Stromal cell of bone marrow (primary cell): ENCODE measurements around the gene MRPL1.
"Not testable (repeated sequence)": the region's sequence is repeated elsewhere in the genome, so short reads cannot be mapped to it uniquely, and the experiment has no call there.

Source experiments
- DNase-seq: peaks from one replicate; pipeline ENCODE4 v3.0.0-alpha.2; 2012; ENCODE audit warnings: low read depth

MRPL1 gene

GRCh38 chr4:77849278-77849965 is 13.2 kb upstream of the MRPL1 start:
- DNase-seq, result no peak

GRCh38 chr4:77852892-77853495 is 9.6 kb upstream of the MRPL1 start:
- DNase-seq, result no peak

DNA sequence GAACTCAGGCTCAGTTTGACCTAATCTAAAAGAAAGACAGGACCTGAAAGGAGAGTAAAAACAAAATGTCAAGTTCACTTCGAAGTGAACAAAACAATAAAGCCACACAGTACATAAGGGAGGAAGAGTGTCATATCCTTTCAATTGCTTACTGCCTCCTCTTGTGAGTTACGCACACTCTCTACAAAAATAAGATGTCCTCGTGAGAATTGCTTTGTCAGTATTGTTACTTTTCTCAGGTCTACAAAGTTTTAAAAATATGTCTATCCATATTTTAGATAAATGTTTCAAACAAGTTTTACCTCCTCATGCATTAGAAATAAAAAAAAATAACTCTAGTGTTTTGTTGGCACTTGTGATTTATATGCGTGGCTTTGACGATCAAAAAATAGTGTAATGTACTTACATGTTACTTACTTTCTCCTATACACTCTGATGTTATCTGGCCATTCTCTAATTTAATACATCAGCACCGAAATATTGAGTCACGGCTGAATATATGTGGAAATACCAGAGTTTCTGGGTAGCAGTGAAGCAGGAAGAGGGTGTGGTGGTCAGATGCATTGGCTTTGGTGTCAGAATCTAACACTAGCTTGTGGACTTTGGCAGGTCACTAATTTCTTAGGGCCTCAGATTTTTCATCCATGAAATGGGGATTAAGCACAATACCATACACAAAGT is 8.1 kb upstream of the MRPL1 start:
- no peak for DNase-seq

DNA sequence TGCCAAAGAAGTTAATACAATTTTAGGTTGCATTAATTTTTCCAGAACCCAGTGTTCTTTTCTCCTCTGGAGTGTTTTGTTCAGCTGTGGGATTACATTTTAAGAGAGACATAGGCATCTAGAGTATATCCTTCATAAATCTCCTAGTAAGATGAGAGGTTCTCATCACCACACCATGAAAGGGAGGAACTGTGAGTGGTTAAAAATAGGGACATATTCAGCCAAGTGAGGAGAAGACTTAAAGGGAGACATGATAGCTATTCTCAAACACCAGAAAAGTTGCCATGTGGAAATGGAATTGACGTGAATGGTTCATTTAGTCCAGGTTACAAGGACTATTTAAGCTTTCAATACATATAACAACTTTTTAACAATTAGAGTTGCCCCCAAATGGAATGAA is 6.5 kb upstream of the MRPL1 start:
- DNase-seq, result no peak

- no peak for DNase-seq
Measured at GRCh38 chr4:77859256-77859655, 3.4 kb upstream of the MRPL1 start.

GRCh38 chr4:77861495-77861894 is 1.1 kb upstream of the MRPL1 start:
- DNase-seq, result no peak

- DNase-seq, result not testable (repeated sequence)
Measured at GRCh38 chr4:77863341-77863740, 711 bp downstream of the MRPL1 start.

DNA sequence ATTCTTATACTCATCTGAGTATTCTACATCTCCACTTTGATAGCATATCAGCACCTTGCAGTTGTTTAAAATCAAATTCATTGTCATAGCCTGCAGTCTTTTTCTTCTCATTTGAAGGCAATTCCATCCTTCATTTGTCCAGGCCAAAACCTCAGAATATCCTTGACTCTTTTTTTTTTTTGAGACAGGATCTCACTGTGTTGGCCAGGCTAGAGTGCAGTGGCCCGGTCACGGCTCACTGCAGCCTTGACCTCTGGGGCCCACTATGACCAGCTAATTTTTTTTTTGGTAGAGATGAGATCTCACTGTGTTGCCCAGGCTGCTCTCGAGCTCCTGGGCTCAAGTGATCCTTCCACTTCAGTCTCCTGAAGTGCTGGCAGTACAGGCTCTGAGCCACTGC is 2.6 kb downstream of the MRPL1 start:
- DNase-seq, result no peak

- DNase-seq, result no peak
Measured at GRCh38 chr4:77872723-77873445, 10.3 kb downstream of the MRPL1 start.

GRCh38 chr4:77877167-77877566 is 14.5 kb downstream of the MRPL1 start:
- DNase-seq, result no peak

DNA sequence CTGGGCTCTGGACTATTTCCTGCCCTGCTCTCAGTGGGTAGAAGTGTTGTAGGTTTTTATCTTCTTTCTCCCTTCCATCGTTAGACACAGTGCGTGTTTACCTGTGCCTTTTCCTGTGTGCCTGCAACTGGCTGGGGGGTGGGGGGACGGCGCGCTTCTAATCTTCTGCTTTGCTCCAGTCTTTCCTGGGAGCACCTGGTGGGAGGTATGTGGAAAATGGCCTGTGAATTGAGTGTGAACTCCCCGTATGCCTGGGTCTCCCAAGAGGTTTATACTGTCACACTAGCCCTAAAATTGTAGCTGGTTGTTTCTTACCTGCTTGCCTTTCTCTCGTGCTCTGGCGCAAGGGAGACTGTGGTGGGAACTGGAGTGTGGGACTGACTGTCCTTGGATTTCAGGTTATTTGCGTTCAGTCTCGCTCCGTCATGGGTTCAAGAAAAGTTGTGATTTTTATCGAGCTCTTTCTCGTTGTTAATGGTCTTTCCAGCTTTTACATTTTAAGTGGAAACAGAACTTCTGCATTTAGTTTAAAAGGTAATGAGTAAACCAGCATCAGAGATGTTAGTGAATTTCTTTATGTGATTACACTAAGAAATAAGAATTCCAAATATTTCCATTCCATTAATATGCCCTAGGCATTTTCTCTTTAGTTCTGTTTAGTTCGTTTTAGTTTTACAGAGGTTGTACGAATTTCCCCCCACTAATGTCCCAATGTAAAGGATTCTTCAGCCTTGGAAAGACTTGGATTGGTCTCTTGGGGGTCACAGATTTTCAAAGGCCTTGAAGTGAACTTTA is 15.3 kb downstream of the MRPL1 start:
- no peak for DNase-seq

- no peak for DNase-seq
Measured at GRCh38 chr4:77880784-77881183, 18.2 kb downstream of the MRPL1 start.

DNA sequence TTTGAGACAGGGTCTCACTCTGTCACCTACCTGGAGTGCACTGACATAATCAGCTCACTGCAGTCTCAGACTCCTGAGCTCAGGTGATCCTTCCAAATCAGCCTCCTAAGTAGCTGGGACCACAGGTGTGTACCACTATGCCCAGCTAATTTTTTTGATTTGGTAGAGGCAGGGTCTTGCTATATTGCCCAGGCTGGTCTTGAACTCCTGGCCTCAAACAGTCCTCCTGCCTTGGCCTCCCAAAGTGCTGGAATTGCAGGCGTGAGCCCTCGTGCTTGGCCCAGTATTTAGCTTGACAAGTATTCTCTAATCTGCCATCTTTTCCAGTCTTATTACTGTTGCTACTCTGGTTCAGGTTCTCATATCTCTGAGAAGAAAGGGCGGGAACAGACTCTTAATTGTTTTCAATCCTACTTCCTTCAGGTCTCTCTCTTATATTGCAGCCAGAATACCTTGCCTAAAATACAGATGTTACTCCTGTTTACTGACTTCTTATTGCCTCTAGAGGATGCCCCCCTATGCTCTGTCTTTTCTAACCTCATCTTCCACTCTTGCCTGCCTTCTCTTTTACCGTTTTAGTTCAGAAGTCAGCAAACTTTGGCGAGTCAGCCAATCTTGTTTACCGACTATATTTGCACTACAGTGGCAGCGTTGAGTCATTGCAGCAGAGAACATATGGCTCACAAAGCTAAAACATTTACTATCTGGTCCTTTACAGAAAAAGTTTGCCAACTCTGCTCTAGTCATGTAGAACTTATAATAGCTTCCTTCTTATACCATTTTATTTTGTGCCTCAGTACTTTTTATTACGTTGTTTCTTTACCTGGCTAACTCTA is 19.0 kb downstream of the MRPL1 start:
- DNase-seq, result no peak

- no peak for DNase-seq
Measured at GRCh38 chr4:77893451-77893850, 30.8 kb downstream of the MRPL1 start.

DNA sequence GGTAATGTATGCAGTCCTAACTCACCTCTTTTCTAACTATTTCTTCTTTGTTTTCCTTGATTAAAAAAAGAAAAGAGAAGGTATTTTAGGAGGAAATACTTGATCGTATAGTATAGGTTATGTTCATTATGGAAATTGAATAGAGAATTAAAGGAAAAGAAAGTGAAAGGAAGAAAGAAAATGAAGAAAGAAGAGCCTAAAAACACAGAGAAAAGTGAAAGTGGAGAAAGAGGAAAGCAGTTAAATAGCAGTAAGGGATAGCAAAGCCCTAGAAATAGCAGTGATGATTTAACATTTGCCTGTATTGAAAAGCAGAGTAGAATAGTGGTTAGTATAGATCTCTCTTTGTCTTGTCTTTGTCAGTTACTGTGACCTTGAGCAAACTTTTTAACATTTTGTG is 37.0 kb downstream of the MRPL1 start:
- DNase-seq, result no peak

- no peak for DNase-seq
Measured at GRCh38 chr4:77903186-77903585, 40.6 kb downstream of the MRPL1 start.

- no peak for DNase-seq
Measured at GRCh38 chr4:77905651-77906263, 43.1 kb downstream of the MRPL1 start.

GRCh38 chr4:77910676-77911075 is 48.0 kb downstream of the MRPL1 start:
- no peak for DNase-seq

GRCh38 chr4:77911091-77911490 is 48.5 kb downstream of the MRPL1 start:
- DNase-seq, result no peak

- no peak for DNase-seq
Measured at GRCh38 chr4:77911842-77912450, 49.3 kb downstream of the MRPL1 start.
